Measurements from ENCODE around the gene PRICKLE2.

Gene PRICKLE2

DNA sequence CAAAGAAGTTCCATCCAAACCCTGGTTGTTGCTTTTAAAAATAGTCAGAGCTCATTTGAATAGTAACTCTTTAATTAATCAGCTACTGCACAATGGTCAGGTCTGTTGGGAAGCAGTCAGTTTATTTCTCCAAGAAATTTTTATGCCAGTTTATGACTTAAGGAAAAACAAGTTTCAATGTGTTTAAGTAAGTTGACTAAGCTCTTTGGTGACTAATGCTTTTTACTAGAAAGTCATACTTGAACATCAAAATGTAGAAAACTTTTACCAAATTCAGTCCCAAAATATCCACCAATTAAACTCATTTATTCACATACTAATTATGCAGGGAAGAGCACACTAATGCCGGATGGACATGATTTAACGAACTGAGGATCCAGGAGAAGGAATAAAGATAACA, 22.1 kb downstream of the PRICKLE2 start:
- DNase-seq: no peak
- in situ Hi-C loops (cut with MboI; ENCODE audit: low pct_unique_long_range_greater_than_20kb, low sequenced_read_pairs): no loop called here

DNA sequence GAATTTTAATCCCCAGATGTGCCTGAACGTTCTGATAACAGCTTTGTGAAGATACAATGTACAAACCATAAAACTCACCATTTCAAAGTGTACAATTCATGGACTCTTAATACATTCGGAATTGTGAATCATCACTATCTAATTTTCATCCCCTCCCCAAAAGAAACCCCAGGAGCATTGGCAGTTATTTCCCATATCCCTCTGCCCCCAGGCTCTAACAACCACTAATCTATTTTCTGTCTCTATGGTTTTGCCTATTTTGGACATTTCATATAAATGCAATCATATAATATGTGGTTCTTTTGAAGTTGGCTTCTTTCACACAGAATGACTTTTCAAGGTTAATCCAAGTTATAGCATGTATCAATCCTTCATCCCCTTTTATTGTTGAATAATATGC, 25.3 kb downstream of the PRICKLE2 start:
- in situ Hi-C loops (cut with MboI; ENCODE audit: low pct_unique_long_range_greater_than_20kb, low sequenced_read_pairs): no loop called here
- no peak for DNase-seq

DNA sequence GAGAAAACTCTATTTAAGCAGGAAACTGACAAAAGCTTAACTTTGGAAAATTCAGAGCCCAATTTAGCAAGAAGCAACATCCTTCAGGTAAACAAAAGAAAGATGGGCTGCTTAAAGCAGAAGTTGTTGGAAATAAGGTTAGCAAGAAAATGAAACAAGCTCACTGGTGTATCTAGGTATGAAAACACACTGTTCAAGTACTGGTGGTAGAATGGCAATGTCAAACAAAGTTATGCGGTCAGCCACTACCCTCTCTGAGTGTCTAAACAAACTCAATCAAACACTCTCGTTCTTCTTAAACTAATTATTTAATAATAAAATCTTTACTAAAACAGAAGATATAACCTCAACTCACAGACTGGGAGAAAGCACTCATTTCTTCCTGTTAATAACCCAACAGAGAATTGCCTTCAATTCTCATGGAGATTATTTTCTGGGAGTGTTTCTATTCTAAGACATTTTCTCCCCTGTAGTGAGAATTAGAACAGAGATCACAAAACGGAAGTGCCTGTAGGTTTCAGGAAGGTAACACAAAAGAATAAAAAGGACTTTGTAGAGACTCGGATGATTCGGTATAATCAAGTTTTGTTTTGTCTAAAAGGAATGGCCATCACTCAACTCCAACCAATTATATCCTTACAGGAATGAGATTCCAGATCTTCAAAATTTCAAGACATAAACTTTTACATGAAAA, 28.9 kb downstream of the PRICKLE2 start:
- in situ Hi-C loops (cut with MboI; ENCODE audit: low pct_unique_long_range_greater_than_20kb, low sequenced_read_pairs): no loop called here
- DNase-seq: no peak

DNA sequence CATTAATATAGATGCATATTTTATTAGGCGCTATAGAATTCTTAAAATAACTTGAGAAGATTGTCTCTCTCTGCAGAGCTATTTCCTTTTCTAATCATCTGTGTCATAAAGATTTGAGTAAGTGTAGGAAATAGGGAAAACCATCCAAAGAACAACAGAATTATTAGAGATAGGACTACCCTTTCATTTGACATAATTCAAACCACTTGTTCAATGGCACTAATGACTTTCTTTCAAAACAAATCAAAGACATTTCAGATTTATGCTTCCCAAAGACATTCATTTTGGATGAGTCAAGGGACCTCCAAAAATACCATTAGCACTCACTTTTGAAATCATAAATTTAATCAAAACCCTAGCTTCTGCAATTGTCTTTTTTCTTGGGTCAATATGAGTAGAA, 29.5 kb downstream of the PRICKLE2 start:
- DNase-seq: no peak
- in situ Hi-C loops (cut with MboI; ENCODE audit: low pct_unique_long_range_greater_than_20kb, low sequenced_read_pairs): no loop called here

DNA sequence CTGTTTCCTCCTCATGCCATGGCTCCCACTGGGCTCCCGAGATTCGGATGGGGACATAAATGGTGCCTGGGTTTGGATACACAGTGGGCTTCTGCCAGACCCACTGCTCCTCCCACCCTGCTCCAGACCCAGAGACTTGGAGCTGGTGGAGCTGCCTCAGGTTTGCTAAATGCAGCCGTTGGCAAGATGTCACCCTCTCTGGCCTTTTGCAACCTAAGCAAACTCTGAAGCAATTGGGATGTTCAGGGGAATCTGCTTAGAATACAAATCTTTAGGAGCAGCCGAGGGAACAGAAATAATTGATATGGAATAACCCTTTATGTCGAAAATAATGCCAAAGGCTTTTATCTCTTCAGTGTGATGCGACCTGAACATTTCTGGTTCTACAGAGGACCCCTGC, 33.4 kb downstream of the PRICKLE2 start:
- in situ Hi-C loops (cut with MboI; ENCODE audit: low pct_unique_long_range_greater_than_20kb, low sequenced_read_pairs): no loop called here
- DNase-seq: no peak

DNA sequence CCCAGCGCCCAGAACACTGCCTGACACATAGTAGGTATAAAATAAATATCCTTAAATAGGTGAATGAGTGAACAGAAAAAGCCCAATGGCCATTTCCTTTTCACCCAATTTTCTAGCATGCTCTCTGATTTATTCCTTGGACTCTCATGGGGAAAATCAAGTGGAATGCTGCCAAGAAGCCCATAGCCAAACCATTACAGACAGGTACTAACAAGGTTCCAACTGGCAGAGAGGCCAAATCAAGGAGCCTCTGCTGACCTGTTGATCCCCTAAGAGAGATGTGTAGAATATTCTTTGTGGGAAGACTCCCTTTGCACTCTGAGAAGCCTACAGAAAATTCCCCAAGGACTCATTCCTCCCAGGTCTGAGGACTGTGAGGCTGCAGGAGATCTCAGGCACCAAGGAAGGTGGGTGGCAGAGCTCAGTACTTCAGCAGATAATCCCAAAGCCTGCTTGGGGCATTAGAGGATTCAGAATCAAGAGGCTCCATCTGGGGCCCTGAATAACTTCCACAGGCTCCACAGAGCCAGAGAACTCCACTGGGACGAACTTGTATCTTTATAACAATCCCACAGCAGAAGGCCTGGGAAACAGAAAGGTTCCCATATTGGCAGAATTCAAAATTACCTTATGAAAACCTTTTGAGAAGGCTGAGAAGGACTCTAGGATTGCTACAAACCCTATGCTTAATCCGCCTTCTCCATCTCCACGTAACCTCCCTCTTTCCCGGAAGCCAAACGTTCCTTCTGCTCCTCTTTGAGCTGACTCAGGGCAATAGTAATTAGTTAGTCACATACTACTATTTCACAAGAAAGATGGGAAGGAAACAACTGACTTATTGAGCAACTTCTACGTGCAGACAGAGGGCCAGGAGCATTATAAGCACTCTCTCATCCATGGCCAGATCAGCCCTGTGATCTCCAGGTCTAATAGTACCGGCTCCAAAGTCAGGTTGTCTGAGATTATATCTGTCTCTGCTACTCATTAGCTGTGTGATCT, 34.5 kb downstream of the PRICKLE2 start:
- DNase-seq: no peak
- in situ Hi-C loops (cut with MboI; ENCODE audit: low pct_unique_long_range_greater_than_20kb, low sequenced_read_pairs): no loop called here

DNA sequence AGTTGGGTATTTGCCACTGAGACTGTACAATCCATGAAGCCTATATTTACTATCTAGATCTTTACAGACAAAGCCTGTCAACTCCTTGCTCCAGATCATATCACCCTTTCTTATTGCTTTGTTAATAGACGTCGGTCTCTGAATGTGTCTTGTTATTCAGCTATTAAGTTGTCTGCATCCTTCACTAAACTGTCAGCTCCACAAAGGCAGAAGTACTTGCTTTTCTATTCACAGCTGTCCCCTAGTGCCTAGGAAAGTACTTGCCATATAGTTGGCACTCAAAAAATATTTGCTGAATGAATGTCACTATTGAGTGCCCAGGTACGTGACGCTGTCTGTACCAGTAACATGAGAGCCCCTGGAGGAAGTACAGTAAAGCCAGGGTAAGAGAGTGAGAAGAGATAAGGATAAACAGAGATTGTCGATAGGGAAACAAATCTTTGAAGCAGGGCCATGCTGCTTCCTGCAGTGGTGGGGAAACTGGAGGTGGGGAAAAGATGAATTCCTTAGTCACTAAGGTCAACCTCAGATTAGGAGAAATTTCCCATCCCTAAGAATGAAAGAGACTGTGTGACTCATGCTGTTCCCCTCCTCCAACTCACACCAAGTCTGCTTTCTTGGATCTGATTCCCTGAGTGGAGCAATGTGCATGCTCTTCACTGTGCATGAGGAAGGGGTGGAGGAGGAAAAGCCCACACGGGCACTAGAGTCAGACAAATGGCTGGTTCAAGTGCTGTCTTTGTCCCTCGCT, 36.3 kb downstream of the PRICKLE2 start:
- DNase-seq: no peak
- in situ Hi-C loops (cut with MboI; ENCODE audit: low pct_unique_long_range_greater_than_20kb, low sequenced_read_pairs): no loop called here

DNA sequence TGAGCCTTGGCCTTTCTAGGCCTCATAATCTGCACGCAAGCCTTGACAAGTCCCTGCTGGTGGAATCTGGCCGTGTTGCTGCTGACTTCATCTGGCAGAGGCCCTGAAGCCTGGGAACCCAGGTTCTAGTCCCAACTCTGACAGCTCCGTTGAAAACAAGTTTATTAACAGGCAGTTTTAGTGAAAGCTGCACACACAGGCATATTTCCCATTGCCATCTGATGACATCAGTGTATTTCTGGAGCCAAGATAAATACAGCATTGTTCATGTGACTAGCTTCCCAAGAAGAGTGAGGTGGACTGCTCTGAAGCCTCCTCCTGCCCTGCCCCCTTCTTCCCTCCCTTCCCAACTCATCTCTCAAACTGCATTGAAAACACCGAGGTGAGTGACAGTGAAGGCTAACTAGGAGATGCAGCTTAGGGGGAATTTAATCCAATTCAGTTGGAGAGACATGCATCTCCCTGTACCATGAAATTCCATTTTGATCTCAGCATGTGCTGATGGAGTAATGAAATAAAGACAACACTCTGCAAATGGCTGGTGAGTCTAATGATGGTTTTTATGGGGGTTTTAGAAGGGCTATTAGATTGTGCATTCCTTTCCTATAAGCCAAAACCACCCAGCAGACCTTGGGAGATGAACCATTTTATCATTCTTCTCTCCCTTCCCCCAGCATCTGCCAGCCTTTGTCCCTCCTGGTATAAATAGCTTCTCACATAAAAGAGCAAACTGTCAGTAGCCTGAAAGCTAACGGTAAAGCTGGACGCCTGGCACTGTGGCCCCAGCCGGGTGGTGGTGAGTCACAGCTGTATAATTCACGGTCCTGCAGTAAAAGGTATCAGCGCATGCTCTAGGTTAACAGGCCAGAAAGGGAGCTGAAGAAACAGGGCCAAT, 38.0 kb downstream of the PRICKLE2 start:
- no peak for DNase-seq

DNA sequence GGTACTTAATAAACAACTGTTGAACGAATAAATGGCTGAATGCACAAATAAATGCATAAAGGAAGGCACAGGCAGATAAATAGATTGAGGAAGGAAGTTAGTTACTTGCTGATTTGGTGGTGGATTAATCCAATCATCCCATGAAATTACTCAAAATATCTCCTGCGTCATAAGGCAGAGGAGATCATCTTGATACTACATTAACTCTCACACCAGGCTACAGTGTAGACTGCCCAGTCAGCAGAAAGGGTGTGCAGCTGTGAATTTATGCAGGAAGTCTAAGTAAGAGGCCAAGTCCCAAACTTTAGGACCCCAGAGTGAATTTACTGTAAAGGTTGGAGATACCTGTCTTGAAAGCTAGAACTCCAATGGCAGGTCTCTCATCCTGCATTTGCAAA, 38.6 kb downstream of the PRICKLE2 start:
- no peak for DNase-seq
- in situ Hi-C loops (cut with MboI; ENCODE audit: low pct_unique_long_range_greater_than_20kb, low sequenced_read_pairs): no loop called here

More for the DNA sequence above, 38.0 kb downstream of the PRICKLE2 start:
- in situ Hi-C loops (cut with MboI; ENCODE audit: low pct_unique_long_range_greater_than_20kb, low sequenced_read_pairs): no loop called here

DNA sequence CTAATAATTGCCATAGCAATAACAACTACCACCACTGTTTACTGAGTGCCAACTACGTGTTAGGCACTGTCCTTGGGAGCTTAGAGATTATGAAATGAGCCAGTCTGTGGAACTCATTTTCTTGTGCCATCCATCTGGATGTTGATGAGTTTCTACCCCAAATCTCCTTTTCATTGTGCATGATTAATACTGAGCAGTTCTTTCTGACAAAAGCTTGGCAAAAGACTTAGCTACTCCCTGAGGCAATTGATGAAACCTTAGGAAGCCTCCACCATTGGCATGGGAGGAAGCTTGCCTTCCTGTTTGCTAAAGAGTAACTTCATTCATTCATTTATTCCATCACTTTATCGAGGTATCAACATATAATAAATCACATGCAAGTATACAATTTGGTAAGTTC, 39.8 kb downstream of the PRICKLE2 start:
- DNase-seq: no peak
- in situ Hi-C loops (cut with MboI; ENCODE audit: low pct_unique_long_range_greater_than_20kb, low sequenced_read_pairs): no loop called here

DNA sequence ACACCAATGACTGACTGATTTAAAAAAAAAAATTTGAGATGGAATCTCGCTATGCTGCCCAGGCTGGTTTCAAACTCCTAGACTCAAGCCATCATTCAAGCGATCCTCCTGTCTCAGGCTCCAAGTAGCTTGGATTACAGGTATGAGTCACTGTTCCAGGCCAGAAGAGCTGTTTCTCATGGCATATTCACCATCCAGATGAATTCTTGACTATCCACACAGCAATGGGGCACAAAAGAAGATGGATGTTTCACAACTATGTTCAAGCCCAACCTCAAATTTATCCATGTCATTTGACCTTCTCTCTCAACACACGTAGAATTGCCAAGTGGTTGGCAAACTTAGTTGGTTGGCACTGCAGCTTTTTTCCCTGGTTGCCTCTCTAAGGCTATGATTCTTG, 40.6 kb downstream of the PRICKLE2 start:
- in situ Hi-C loops (cut with MboI; ENCODE audit: low pct_unique_long_range_greater_than_20kb, low sequenced_read_pairs): no loop called here
- no peak for DNase-seq

DNA sequence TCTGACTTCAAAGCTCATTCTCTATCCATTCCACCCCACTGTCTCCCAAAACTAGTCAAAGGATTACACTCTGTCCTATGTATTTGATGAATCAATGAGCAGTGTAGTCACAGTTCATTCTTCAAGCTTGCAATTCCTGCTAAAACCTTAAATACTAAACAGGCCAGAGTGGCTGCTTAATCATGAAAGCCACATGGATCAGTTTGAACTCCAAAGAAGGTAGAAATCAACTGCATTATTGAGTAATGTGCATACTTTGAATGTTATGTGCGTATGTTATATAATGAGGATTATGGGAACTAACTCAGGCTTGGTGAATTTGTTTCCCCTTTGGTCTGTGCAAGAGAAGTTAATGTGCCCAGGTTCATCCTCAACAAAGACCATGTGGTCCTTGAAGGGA, 45.4 kb downstream of the PRICKLE2 start:
- DNase-seq: no peak
- in situ Hi-C loops (cut with MboI; ENCODE audit: low pct_unique_long_range_greater_than_20kb, low sequenced_read_pairs): no loop called here

DNA sequence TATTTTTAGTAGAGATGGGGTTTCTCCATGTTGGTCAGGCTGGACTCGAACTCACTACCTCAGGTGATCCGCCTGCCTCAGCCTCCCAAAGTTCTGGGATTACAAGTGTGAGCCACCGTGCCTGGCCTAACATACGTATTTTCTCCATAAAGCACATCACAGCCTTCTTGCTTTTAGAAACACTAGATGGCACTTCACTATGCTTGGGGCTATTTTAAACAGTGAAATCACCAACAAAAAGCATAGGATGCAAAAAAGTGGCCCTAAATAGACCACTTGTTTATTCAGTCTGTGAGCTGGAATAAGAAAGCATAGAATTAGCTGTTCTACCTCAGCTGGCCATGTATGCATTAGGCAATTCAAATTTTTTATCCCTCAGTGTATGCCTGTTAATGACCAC, 46.0 kb downstream of the PRICKLE2 start:
- no peak for DNase-seq
- in situ Hi-C loops (cut with MboI; ENCODE audit: low pct_unique_long_range_greater_than_20kb, low sequenced_read_pairs): no loop called here

DNA sequence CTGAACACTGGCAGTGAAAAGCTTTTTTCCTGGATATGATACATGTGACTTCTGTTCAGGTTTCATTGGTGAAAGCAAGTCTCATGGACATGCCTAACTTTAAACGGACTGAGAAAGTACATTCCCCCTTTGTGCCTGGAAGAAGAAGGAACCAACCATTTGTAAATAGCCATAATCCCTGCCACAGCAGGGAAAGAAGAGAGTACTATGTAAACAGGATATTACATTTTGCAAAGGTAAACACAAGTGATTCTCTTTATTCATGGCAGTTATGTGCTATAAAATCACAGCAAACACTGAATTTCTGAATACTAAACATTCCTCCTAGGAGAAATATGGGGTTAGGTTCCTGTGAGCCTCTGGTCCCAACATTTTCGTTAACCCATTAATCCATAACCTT, 46.8 kb downstream of the PRICKLE2 start:
- no peak for DNase-seq
- in situ Hi-C loops (cut with MboI; ENCODE audit: low pct_unique_long_range_greater_than_20kb, low sequenced_read_pairs): no loop called here

DNA sequence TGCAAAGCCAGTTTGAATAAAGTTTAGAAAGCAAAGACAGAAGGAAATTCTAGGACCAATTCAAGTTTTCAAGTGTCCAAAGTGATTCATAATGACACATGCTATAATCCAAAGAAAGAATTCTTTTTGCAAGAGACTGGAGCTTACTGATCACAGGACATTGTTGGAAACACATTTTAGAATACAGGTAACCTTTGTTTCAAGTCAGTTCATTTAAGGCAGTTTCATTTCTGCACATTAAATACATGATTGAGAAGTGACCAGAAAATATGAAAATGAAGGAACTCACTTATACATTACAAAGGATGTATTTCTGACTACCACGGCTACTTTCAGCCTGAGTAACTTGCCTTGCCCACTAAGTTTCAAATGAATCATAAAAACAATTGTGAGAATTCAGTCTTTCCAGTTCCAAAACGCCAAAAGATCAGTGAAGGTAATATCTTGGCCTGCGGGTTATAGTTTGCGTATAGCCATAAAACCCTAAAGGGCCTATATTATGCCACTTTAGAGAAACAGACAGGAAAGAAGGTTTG, 48.7 kb downstream of the PRICKLE2 start:
- DNase-seq: no peak
- in situ Hi-C loops (cut with MboI; ENCODE audit: low pct_unique_long_range_greater_than_20kb, low sequenced_read_pairs): no loop called here

DNA sequence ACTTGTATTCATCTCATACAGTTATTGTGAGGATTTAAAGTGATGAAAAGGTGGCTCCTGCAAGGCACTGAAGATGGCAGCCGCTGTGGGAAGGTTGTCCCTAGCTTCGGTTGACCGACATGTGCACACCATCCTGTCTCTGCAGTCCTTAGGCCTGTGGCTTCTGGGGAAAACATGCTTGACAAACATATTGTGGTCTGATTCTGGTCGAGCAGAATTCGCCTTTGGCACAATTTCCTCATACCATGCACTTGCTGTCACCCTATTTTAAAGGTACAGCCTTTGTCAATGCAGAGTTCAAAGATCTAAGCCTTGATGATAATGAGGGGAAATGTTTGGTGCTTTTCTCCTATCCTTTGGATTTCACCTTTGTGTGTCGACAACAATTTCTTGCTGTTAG, 50.9 kb downstream of the PRICKLE2 start:
- in situ Hi-C loops (cut with MboI; ENCODE audit: low pct_unique_long_range_greater_than_20kb, low sequenced_read_pairs): no loop called here
- no peak for DNase-seq

DNA sequence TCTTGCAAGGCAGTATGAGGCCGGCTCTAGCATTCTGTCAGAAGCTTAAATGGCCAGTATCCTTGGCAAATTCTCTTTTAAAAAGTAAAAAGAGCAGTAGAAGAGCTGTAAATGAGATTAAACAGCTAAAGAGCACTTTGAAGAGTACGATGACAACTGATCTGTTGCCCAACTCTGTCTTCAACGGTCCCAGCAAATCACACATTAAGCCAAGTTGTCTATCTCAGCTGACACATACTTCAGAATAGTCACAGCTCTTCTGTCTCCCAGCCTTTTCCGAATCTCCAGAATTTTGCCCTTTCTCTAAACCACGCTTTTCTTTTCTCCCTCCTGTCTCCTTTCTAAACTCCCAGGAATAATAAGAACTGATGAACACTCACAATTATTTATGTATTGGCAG, 51.7 kb downstream of the PRICKLE2 start:
- DNase-seq: no peak
- in situ Hi-C loops (cut with MboI; ENCODE audit: low pct_unique_long_range_greater_than_20kb, low sequenced_read_pairs): no loop called here

DNA sequence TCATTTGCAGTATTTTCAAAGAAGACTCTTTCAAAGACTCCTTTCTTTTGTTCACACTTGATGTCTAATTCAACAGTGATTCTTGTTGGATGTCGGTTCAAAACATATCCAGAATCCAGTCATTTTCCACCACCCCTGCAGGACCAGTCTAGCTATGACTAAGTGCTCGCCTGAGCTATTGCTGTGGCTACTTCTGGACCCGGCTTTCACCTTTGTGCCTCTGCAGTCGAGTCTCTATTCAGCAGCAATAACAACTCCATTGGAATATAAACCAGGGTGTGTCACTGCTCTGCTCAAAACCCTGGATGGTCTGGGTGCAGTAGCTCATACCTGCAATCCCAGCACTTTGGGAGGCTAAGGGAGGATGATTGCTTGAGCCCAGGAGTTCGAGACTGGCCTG, 55.0 kb downstream of the PRICKLE2 start:
- no peak for DNase-seq
- in situ Hi-C loops (cut with MboI; ENCODE audit: low pct_unique_long_range_greater_than_20kb, low sequenced_read_pairs): no loop called here

DNA sequence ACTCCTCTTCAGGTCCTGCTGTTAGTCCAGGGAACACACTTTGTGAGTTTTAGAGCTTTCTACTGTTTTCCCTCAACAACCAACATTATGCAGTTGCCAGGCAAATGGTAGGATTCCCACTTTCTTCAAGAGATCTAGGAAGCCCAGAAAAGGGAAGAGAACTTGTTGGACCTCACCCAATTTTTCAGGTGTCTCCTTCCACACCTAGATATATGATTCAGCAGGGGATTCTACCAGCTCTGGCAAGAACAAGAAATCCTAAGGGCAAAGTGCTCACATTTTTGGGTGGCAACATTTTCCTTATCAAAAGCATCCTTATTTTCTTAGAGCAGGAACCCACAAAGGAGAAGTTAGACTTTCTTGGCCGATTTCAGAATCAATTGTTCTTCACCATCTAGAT, 57.4 kb downstream of the PRICKLE2 start:
- in situ Hi-C loops (cut with MboI; ENCODE audit: low pct_unique_long_range_greater_than_20kb, low sequenced_read_pairs): no loop called here
- no peak for DNase-seq

Data from KBM-7 (cell line).